ENCODE results near the gene CNPY1. TPM values are rescaled to one million over a fixed set of nuclear protein-coding genes. Genes with fewer than 3 reads are reported as not detected.

The CNPY1 gene
- total and polyA plus RNA-seq, 9 of the 15 experiments (the other 6 are each of a cell fraction or from before 2014, with no cell fraction given): not detected

- BruUV-seq (replicated peaks): no TSS peak
- no peaks in the 10 kb centered on the region for H3K79me2 ChIP-seq (ENCODE audit: control insufficient read depth, insufficient read depth, low read length)
- DNase-seq (ENCODE audit: extremely low read depth in 1 of 4, low spot score in 3 of 4): no peak
- no peak for TF ChIP-seq ZNF76 (CRISPR knock-in tag; IDR thresholded peaks at IDR 0.05; ENCODE audit: borderline replicate concordance)
- TF ChIP-seq RBFOX2 (IDR thresholded peaks at IDR 0.05; ENCODE audit: low read depth, low read length): no peak
- no peak for TF ChIP-seq KHSRP (IDR thresholded peaks at IDR 0.05)
- TF ChIP-seq HNRNPLL (IDR thresholded peaks at IDR 0.05; ENCODE audit: low read depth, low read length, poor library complexity, severe bottlenecking): no peak
- no peak for TF ChIP-seq HMGN3 (IDR thresholded peaks at IDR 0.05; ENCODE audit: borderline replicate concordance, extremely low read depth, insufficient read length, low read depth, low read length)
- no peak for TF ChIP-seq ZNF134 (CRISPR knock-in tag; conservative IDR thresholded peaks at IDR 0.05)
- TF ChIP-seq SNAPC5 (CRISPR knock-in tag; IDR thresholded peaks at IDR 0.05): no peak
- no peak for TF ChIP-seq ZNF57 (CRISPR knock-in tag; IDR thresholded peaks at IDR 0.05)
- in situ Hi-C loops (cut with MboI) (no loop called here), intact Hi-C loops (cut with micrococcal nuclease) (no loop called here)
- H3K27me3 ChIP-seq (ENCODE audit: control insufficient read depth in 2 of 2, insufficient read depth in 2 of 2, low read length in 2 of 2): peaks cover 58 to 78% of the 10 kb centered on the region in 2 experiments
- peaks cover 7% of the 10 kb centered on the region; the same call in 1 of the 2 replicates for H4K20me1 ChIP-seq (replicated peaks; ENCODE audit: control insufficient read depth, insufficient read depth, low read length)
- H3K36me3 ChIP-seq (ENCODE audit: control insufficient read depth, insufficient read depth, low read length): no peaks in the 10 kb centered on the region
- no peak overlapping the region for H3K9ac ChIP-seq (ENCODE audit: insufficient read depth in 1 of 2, low read depth in 2 of 2, low read length in 2 of 2)
- no peak overlapping the region for H3K27ac ChIP-seq (ENCODE audit: extremely low read depth, low read depth, low read length)
- ChIA-PET CTCF (ENCODE audit: low intra/inter-chr PET ratio) (no interaction called here), POLR2A (interaction anchor here (1.0 kb wide), 1 partner anchor 10 kb away, joined by 3 read pairs; no protein-coding TSS in a partner anchor)
- no peaks in the 10 kb centered on the region for H3K9me3 ChIP-seq (replicated peaks; ENCODE audit: control insufficient read depth, insufficient read depth, low read depth, low read length)
- whole genome bisulfite sequencing (ENCODE audit: insufficient coverage, low coverage, missing lambda C conversion rate): under 1% methylated on average over 9 of the region's 9 CpGs
- H3K4me2 ChIP-seq (ENCODE audit: insufficient read depth, low read length): no peak overlapping the region
- no peaks in the 10 kb centered on the region for H3K9me1 ChIP-seq (ENCODE audit: control insufficient read depth, insufficient read depth, low read length)
- H2AFZ ChIP-seq (ENCODE audit: low read depth, low read length): no peak overlapping the region
- no peak overlapping the region for H3K4me3 ChIP-seq
- no peaks in the 10 kb centered on the region for H3K4me1 ChIP-seq (replicated peaks in 1 of 2; ENCODE audit: control insufficient read depth in 2 of 2, insufficient read depth in 2 of 2, low read length in 2 of 2)
- FAIRE-seq: no peak
- no peak for ATAC-seq
These were observed 28.9 kb downstream of the CNPY1 start for GRCh38 chr7:155517452-155517851.

Data from K562 (cell line).